ENCODE data around the gene ECE1.
"Not testable (repeated sequence)": the region's sequence is repeated elsewhere in the genome, so short reads cannot be mapped to it uniquely, and the experiment has no call there.

Gene ECE1

GRCh38 chr1:21229246-21230000 lies 60.8 kb downstream of the ECE1 start:
- no peak for DNase-seq (ENCODE audit: low read depth in 2 of 2)

- DNase-seq (ENCODE audit: low read depth in 2 of 2) = not testable (repeated sequence)
These were observed 62.0 kb downstream of the ECE1 start for GRCh38 chr1:21228224-21228623.

DNA sequence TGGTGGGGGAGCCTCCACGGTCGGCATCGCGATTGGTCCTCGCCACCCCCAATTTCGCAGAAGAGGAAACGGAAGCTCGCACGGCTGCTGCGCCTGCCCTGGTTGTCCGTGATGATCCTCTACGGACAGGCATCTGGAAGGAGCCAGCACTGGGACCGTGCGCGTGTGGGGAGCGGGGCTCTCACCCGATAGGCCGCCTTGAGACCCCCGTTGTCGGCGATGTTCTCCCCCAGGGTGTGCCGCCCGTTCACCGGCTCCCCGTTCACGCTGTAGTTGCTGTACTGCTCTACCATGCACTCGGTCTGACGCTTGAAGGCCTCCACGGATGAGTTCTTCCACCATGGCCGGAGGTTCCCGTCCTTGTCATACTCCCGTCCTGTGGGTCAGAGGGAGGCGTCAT lies 65.2 kb downstream of the ECE1 start:
- DNase-seq (ENCODE audit: low read depth in 2 of 2) = no peak

DNA sequence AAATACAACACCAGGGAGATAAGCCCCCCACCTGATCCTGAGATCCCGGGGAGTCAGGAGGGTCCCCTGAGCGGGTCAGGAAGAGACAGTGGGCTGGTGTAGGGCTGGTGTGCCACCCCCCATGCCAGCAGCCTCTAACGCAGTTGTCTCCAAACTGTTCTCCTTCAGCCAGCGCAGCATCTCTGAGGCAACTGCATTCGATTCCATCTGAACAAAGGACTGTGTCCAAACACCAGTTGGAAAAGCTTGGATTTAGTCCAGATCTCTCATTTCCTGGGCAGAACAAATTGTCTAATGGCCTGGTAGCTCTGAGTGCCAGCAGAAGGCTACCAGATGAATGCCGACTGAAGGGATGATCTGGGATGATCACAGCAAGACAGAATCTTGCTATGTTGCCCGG lies 69.4 kb downstream of the ECE1 start:
- DNase-seq (ENCODE audit: low read depth in 2 of 2) = no peak

- DNase-seq (ENCODE audit: low read depth in 2 of 2) = no peak
These were observed 70.6 kb downstream of the ECE1 start for GRCh38 chr1:21219674-21220073.

- DNase-seq (ENCODE audit: low read depth in 2 of 2) = no peak
These were observed 72.3 kb downstream of the ECE1 start for GRCh38 chr1:21217812-21218596.

GRCh38 chr1:21216835-21217811 lies 73.1 kb downstream of the ECE1 start:
- peak; percentile 35 to 43 for DNase-seq (ENCODE audit: low read depth in 2 of 2)

- no peak for DNase-seq (ENCODE audit: low read depth in 2 of 2)
These were observed 78.1 kb downstream of the ECE1 start for GRCh38 chr1:21212126-21212525.

GRCh38 chr1:21208137-21208700 lies 82.0 kb downstream of the ECE1 start:
- not testable (repeated sequence) for DNase-seq (ENCODE audit: low read depth in 2 of 2)

- no peak for DNase-seq (ENCODE audit: low read depth in 2 of 2)
These were observed 84.1 kb downstream of the ECE1 start for GRCh38 chr1:21206117-21206516.

GRCh38 chr1:21205416-21205815 lies 84.8 kb downstream of the ECE1 start:
- DNase-seq (ENCODE audit: low read depth in 2 of 2) = no peak

- no peak for DNase-seq (ENCODE audit: low read depth in 2 of 2)
These were observed 88.6 kb downstream of the ECE1 start for GRCh38 chr1:21201650-21202049.

GRCh38 chr1:21201238-21201637 lies 89.0 kb downstream of the ECE1 start:
- not testable (repeated sequence) for DNase-seq (ENCODE audit: low read depth in 2 of 2)

- DNase-seq (ENCODE audit: low read depth in 2 of 2) = no peak
These were observed 89.5 kb downstream of the ECE1 start for GRCh38 chr1:21200767-21201166.

DNA sequence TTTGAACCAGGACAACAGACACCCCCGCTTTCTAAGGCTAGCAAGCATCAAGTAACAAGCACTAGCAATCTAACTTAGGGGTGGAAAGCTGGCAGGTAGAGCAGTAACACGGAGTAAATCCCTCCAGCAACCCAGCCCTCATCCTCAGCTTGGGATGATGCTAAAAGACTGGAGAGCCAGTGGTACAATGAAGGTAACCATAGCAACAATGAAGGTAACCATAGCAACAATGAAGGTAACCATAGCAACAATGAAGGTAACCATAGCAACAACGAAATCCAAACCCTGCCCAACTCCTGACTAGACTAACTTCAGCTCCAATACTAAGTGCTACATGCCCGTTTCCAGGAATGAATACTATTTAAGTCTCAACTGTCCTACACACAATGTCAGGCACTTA lies 91.3 kb downstream of the ECE1 start:
- DNase-seq (ENCODE audit: low read depth in 2 of 2) = no peak

- no peak for DNase-seq (ENCODE audit: low read depth in 2 of 2)
These were observed 97.4 kb downstream of the ECE1 start for GRCh38 chr1:21192871-21193270.

- no peak for DNase-seq (ENCODE audit: low read depth in 2 of 2)
These were observed 98.0 kb downstream of the ECE1 start for GRCh38 chr1:21192284-21192683.

DNA sequence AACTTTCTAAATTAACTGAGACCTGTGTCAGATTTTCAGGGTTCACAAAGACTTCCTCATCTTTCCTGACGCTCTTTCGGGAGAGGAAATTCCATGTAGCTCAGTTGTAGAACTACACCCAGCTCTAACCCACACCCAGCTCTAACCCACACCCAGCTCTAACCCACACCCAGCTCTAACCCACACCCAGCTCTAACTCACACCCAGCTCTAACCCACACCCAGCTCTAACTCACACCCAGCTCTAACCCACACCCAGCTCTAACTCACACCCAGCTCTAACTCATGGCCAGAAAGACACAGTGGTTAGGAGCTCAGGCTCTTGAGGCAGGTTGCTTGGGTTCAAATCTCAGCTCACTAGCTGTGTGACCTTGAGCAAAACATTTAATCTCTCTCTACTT lies 99.5 kb downstream of the ECE1 start:
- not testable (repeated sequence) for DNase-seq (ENCODE audit: low read depth in 2 of 2)

DNA sequence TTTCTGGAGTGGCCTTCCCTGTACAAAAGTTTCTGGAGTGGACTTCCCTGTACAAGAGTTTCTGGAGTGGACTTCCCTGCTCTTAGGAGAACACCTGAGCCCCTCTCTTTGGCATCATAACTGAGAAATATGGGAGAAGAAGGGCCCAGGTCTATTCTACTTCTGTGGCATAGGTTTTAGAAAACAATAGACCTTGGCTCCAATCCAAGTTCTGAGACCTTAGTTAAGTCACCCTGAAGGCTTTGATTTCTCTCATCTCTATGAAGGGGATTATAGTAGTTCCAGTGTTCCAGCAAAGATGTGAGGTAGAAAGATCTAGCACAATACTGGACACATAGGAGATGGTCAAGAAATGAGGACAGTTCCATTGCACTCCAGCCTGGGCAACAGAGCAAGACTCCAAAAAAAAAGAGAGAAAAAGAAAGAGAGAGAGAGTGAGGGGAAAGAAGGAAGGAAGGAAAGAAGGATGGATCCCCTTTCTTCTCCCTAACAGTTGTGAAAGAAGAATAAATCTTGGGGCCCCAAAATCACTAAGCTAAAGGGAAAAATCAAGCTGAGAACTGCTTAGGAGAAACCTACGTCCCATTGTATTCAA lies 100.3 kb downstream of the ECE1 start:
- DNase-seq (ENCODE audit: low read depth in 2 of 2) = no peak

- no peak for DNase-seq (ENCODE audit: low read depth in 2 of 2)
These were observed 100.8 kb downstream of the ECE1 start for GRCh38 chr1:21189421-21189820.

DNA sequence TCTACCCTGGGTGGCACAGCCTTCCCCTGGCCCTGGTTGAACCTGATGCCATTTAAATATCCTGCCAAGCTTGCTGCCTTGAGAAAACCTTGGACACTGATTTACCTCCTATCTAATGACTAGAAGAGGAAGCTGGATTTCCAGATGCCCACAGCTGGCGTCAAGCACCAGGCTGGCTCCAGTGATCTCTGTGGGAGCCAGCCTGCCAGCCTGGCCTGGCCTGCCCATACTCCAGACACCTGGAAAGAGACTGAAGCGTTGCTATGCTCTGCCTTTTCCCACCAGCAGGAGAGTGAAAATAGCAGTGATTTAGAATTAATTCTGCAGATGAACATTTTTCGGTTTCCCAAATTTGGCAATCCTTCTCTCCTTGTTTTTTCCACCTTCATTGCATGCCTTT lies 102.0 kb downstream of the ECE1 start:
- DNase-seq (ENCODE audit: low read depth in 2 of 2) = no peak
